B cell (primary cell): ENCODE measurements around the gene STRN.

Experiments
- EZH2 ChIP-seq: IDR thresholded peaks from 2 replicates; pipeline ENCODE4 v1.6.1; 2012; ENCODE audit warnings: borderline replicate concordance, low read depth, mild to moderate bottlenecking, moderate library complexity, low read length; ENCODE audit not compliant: insufficient read depth, poor library complexity, severe bottlenecking
- TF ChIP-seq, protein P1 (sequence below): fragments of 200-600 bp; IDR thresholded peaks from one replicate; pipeline ENCODE4 v1.8.0; 2022; ENCODE audit warnings: antibody characterized with exemption, mild to moderate bottlenecking

DNA sequence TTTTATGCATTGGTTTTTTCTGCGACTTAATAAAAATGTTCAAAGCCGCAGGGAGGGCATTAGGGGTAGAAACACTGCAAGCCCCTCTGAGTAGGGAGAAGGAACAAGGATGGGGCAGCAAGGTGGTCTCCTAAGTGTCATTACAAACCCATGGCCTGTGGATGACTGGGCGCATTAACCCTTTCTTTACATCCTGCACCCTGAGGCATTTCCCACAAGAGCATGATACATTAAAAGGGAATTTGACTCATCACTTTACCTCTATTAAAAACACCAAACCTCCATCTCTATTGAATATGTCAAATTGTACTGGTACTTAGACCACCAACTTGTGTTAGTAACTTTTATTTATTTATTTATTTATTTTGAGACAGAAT lies 157.3 kb downstream of the STRN start:
- TF ChIP-seq, protein P1, sequence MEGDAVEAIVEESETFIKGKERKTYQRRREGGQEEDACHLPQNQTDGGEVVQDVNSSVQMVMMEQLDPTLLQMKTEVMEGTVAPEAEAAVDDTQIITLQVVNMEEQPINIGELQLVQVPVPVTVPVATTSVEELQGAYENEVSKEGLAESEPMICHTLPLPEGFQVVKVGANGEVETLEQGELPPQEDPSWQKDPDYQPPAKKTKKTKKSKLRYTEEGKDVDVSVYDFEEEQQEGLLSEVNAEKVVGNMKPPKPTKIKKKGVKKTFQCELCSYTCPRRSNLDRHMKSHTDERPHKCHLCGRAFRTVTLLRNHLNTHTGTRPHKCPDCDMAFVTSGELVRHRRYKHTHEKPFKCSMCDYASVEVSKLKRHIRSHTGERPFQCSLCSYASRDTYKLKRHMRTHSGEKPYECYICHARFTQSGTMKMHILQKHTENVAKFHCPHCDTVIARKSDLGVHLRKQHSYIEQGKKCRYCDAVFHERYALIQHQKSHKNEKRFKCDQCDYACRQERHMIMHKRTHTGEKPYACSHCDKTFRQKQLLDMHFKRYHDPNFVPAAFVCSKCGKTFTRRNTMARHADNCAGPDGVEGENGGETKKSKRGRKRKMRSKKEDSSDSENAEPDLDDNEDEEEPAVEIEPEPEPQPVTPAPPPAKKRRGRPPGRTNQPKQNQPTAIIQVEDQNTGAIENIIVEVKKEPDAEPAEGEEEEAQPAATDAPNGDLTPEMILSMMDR, result no peak
- TF ChIP-seq EZH2, result no peak
